ENCODE results near the gene CHMP4A.
"Not testable (repeated sequence)": the region's sequence is repeated elsewhere in the genome, so short reads cannot be mapped to it uniquely, and the experiment has no call there.

Gene CHMP4A

DNA sequence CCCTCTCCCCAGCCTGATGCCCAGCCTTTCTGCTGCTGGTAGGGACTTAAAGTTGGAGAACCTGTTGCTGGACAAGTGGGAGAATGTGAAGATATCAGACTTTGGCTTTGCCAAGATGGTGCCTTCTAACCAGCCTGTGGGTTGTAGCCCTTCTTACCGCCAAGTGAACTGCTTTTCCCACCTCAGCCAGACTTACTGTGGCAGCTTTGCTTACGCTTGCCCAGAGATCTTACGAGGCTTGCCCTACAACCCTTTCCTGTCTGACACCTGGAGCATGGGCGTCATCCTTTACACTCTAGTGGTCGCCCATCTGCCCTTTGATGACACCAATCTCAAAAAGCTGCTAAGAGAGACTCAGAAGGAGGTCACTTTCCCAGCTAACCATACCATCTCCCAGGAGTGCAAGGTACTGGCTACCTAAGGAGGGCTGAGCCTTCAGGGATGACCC lies 6.2 kb downstream of the CHMP4A start:
- DNase-seq (ENCODE audit: low read depth) = no peak
- TF ChIP-seq, protein P1, sequence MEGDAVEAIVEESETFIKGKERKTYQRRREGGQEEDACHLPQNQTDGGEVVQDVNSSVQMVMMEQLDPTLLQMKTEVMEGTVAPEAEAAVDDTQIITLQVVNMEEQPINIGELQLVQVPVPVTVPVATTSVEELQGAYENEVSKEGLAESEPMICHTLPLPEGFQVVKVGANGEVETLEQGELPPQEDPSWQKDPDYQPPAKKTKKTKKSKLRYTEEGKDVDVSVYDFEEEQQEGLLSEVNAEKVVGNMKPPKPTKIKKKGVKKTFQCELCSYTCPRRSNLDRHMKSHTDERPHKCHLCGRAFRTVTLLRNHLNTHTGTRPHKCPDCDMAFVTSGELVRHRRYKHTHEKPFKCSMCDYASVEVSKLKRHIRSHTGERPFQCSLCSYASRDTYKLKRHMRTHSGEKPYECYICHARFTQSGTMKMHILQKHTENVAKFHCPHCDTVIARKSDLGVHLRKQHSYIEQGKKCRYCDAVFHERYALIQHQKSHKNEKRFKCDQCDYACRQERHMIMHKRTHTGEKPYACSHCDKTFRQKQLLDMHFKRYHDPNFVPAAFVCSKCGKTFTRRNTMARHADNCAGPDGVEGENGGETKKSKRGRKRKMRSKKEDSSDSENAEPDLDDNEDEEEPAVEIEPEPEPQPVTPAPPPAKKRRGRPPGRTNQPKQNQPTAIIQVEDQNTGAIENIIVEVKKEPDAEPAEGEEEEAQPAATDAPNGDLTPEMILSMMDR (conservative IDR thresholded peaks at IDR 0.05; ENCODE audit: low read depth, low read length) = no peak
- no peak overlapping the region for H3K4me3 ChIP-seq (ENCODE audit: low read length)

DNA sequence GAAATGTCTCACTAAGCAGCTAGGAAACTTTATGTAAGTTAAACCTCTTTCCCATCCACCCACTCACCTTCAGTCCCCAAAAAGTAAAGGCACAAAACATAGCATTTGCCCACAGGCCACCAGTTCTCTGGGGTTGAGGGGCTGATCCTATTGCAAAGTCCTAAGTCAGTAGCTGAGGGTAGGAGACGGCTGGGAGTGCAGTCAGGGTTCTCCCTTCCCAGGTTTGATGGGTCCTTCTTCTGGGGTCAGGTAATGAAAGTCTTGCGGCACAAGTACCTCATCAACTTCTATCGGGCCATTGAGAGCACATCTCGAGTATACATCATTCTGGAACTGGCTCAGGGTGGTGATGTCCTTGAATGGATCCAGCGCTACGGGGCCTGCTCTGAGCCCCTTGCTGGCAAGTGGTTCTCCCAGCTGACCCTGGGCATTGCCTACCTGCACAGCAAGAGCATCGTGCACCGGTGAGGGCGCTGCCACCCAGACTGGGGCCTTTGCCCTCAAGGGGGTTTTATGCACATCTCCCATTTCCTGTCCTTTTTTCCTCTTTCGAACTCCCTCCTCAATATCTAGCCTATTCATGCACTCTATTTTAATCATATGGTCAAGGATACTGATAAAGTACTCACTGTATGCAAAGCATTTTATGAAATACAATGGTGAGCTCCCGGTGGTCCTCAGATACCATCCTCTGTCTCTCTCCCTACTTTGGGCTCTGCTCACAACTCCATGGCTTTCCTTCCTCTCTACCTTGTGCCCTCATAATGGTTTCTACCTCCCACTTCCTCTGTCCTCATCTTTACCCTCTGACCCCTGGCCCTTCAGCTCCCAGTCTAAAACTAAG lies 6.8 kb downstream of the CHMP4A start:
- no peak overlapping the region for H3K4me3 ChIP-seq (ENCODE audit: low read length)
- DNase-seq (ENCODE audit: low read depth) = no peak
- TF ChIP-seq, protein P1 (conservative IDR thresholded peaks at IDR 0.05; ENCODE audit: low read depth, low read length) = no peak

GRCh38 chr14:24204163-24205146 lies 8.8 kb downstream of the CHMP4A start:
- no peak for DNase-seq (ENCODE audit: low read depth)
- TF ChIP-seq, protein P1 (conservative IDR thresholded peaks at IDR 0.05; ENCODE audit: low read depth, low read length) = no peak

GRCh38 chr14:24203249-24203886 lies 9.9 kb downstream of the CHMP4A start:
- H3K4me3 ChIP-seq (ENCODE audit: low read length); DNase-seq (ENCODE audit: low read depth): not testable (repeated sequence)

More at GRCh38 chr14:24204163-24205146, 8.8 kb downstream of the CHMP4A start:
- no peak overlapping the region for H3K4me3 ChIP-seq (ENCODE audit: low read length)

GRCh38 chr14:24202538-24202937 lies 10.8 kb downstream of the CHMP4A start:
- not testable (repeated sequence) for DNase-seq (ENCODE audit: low read depth); H3K4me3 ChIP-seq (ENCODE audit: low read length)

GRCh38 chr14:24198814-24199524 lies 14.3 kb downstream of the CHMP4A start:
- no peak overlapping the region for H3K4me3 ChIP-seq (ENCODE audit: low read length)
- no peak for DNase-seq (ENCODE audit: low read depth)
- TF ChIP-seq, protein P1 (conservative IDR thresholded peaks at IDR 0.05; ENCODE audit: low read depth, low read length) = no peak

DNA sequence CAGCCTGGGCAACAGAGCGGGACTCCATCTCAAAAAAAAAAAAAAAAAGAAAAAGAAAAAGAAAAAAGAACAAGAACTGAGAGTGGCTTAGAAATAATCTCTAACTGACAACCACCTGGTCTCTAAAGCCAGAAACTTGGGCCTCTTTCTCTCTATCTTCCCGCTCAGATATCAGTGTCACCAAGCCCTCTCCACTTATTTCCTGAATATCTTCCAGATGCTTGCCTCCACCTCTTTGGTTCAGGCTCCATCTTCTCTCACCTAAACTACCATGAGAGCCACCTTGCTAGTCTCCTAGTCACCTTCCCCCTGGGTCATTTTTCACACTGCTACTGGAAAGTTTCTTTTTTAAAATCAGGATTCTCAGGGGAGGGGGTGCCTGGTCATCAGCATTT lies 16.2 kb downstream of the CHMP4A start:
- H3K4me3 ChIP-seq (ENCODE audit: low read length) = no peak overlapping the region
- DNase-seq (ENCODE audit: low read depth) = no peak
- TF ChIP-seq, protein P1 (conservative IDR thresholded peaks at IDR 0.05; ENCODE audit: low read depth, low read length) = no peak
